K562 (cell line): ENCODE data around the gene FBXO46.

ENCODE experiments used
- ARNT ChIP-seq, 2 experiments: fragments of 450-650 bp; IDR thresholded peaks; 2 replicates each; pipeline ENCODE4 v1.6.1; 2016; ENCODE audit warnings: mild to moderate bottlenecking in 1 of 2
- CBFB ChIP-seq: sonication (generic); formaldehyde crosslinking; IDR thresholded peaks from 2 replicates; pipeline ENCODE4 v1.4.0; 2020; ENCODE audit warnings: mild to moderate bottlenecking, missing genetic modification reagents
- CREM ChIP-seq: IDR thresholded peaks from 2 replicates; pipeline ENCODE4 v1.6.1; 2014; ENCODE audit warnings: antibody characterized with exemption, low read depth
- CTCF ChIP-seq, 3 experiments: IDR thresholded peaks in 2 of 3; conservative IDR thresholded peaks in 1 of 3; 2 replicates each; pipeline ENCODE4 v1.5.1; 2011 to 2012; ENCODE audit warnings: low read length in 3 of 3, mild to moderate bottlenecking in 3 of 3, control low read depth in 2 of 3, improper control_type of control experiment in 1 of 3, inconsistent platforms in 1 of 3, low read depth in 1 of 3, mixed read lengths in 1 of 3, moderate library complexity in 1 of 3; ENCODE audit not compliant: insufficient read depth in 2 of 3
- EZH2 ChIP-seq: IDR thresholded peaks from 2 replicates; pipeline ENCODE4 v1.6.1; 2012; ENCODE audit warnings: low read depth, mild to moderate bottlenecking, inconsistent platforms, low read length, borderline replicate concordance
- HCFC1 ChIP-seq: IDR thresholded peaks from 2 replicates; pipeline ENCODE4 v1.6.1; 2012; ENCODE audit warnings: low read depth, low read length, improper control_type of control experiment
- HLTF ChIP-seq: fragments of 450-650 bp; IDR thresholded peaks from 2 replicates; pipeline ENCODE4 v1.6.1; 2016
- NR1H2 ChIP-seq: sonication (generic); formaldehyde crosslinking; IDR thresholded peaks from 2 replicates; pipeline ENCODE4 v1.4.0; 2020; ENCODE audit warnings: mild to moderate bottlenecking, missing genetic modification reagents
- SETDB1 ChIP-seq: IDR thresholded peaks from one replicate; pipeline ENCODE4 v1.6.1; 2012; ENCODE audit warnings: low read length, control low read depth, inconsistent platforms
- SIN3A ChIP-seq, 2 experiments: fragments of 150-350 bp in 1 of 2; IDR thresholded peaks; 2 replicates each; pipeline ENCODE4 v1.6.1; 2011 to 2016; ENCODE audit warnings: borderline replicate concordance in 2 of 2, low read depth in 2 of 2, low read length in 2 of 2, mild to moderate bottlenecking in 2 of 2, moderate library complexity in 2 of 2; ENCODE audit not compliant: control insufficient read depth in 1 of 2
- ZNF507 ChIP-seq: conservative IDR thresholded peaks from 2 replicates; pipeline ENCODE4 v1.6.1; 2017; ENCODE audit warnings: missing genetic modification characterization, missing compliant biosample characterization

GRCh38 chr19:45705115-45705514 lies 25.6 kb downstream of the FBXO46 start:
- TF ChIP-seq HLTF (no peak), SETDB1 (no peak), EZH2 (no peak), CREM (no peak), SIN3A (IDR thresholded peaks at IDR 0.05; ENCODE audit: borderline replicate concordance in 2 of 2, control insufficient read depth in 1 of 2, low read depth in 2 of 2, low read length in 2 of 2) (no peak), CTCF (IDR thresholded peaks at IDR 0.05 in 2 of 3, conservative IDR thresholded peaks at IDR 0.05 in 1 of 3; ENCODE audit: insufficient read depth in 2 of 3, low read depth in 1 of 3, low read length in 3 of 3) (no peak), CBFB (no peak), NR1H2 (CRISPR knock-in tag) (no peak), ZNF507 (tag) (no peak), ARNT (IDR thresholded peaks at IDR 0.05) (no peak), HCFC1 (no peak)
